MM.1S (cell line): ENCODE results near the gene PDZRN3.

Source experiments
- DNase-seq: peaks from one replicate; pipeline ENCODE4 v3.0.0-alpha.2; 2015
- H2AFZ ChIP-seq: fragments of 300-600 bp; sonication (generic); 2 replicates; pipeline ENCODE4 v1.6.0; 2016; ENCODE audit warnings: antibody characterized with exemption, low read length
- H3F3A ChIP-seq: fragments of 300-600 bp; sonication (generic); 2 replicates; pipeline ENCODE4 v1.6.1; 2016; ENCODE audit warnings: mild to moderate bottlenecking, antibody characterized with exemption, low read length, moderate library complexity, mixed read lengths; ENCODE audit not compliant: insufficient read depth
- H3K27ac ChIP-seq: fragments of 300-600 bp; sonication (generic); 2 replicates; pipeline ENCODE4 v1.5.1; 2016; ENCODE audit warnings: mild to moderate bottlenecking, low read length
- H3K27me3 ChIP-seq: fragments of 300-600 bp; sonication (generic); replicated peaks from 2 replicates; pipeline ENCODE4 v1.6.0; 2016; ENCODE audit warnings: low read length; ENCODE audit not compliant: insufficient read depth
- H3K36me3 ChIP-seq: fragments of 300-600 bp; sonication (generic); replicated peaks from 2 replicates; pipeline ENCODE4 v1.6.1; 2016; ENCODE audit warnings: mild to moderate bottlenecking, low read length, mixed read lengths; ENCODE audit not compliant: insufficient read depth
- H3K4me1 ChIP-seq: fragments of 300-600 bp; sonication (generic); 2 replicates; pipeline ENCODE4 v1.6.1; 2016; ENCODE audit warnings: low read length, mixed read lengths
- H3K4me2 ChIP-seq: fragments of 300-600 bp; sonication (generic); 2 replicates; pipeline ENCODE4 v1.6.0; 2016; ENCODE audit warnings: low read depth, low read length
- H3K4me3 ChIP-seq: fragments of 300-600 bp; sonication (generic); 2 replicates; pipeline ENCODE4 v1.5.1; 2016; ENCODE audit warnings: low read length, mixed read lengths
- H3K79me2 ChIP-seq: fragments of 300-600 bp; sonication (generic); 2 replicates; pipeline ENCODE4 v1.6.1; 2016; ENCODE audit warnings: mixed run types, low read length, mixed read lengths
- H3K9ac ChIP-seq: fragments of 300-600 bp; sonication (generic); 2 replicates; pipeline ENCODE4 v1.6.1; 2016; ENCODE audit warnings: low read length, mixed read lengths
- H3K9me2 ChIP-seq: fragments of 300-600 bp; sonication (generic); replicated peaks from 2 replicates; pipeline ENCODE4 v1.6.1; 2016; ENCODE audit warnings: mild to moderate bottlenecking, low read length, mixed read lengths; ENCODE audit not compliant: insufficient read depth
- H3K9me3 ChIP-seq: fragments of 300-600 bp; sonication (generic); replicated peaks from 2 replicates; pipeline ENCODE4 v1.6.1; 2016; ENCODE audit warnings: mild to moderate bottlenecking, low read length, mixed read lengths; ENCODE audit not compliant: insufficient read depth
- H4K20me1 ChIP-seq: fragments of 300-600 bp; sonication (generic); 2 replicates; pipeline ENCODE4 v1.6.1; 2016; ENCODE audit warnings: mild to moderate bottlenecking, low read length, moderate library complexity, mixed read lengths; ENCODE audit not compliant: insufficient read depth
- CTCF ChIP-seq: fragments of 300-600 bp; sonication (generic); IDR thresholded peaks from 2 replicates; pipeline ENCODE4 v1.5.1; 2016; ENCODE audit warnings: antibody characterized with exemption, low read length, mixed read lengths
- EZH2 ChIP-seq: fragments of 300-600 bp; sonication (generic); optimal IDR thresholded peaks from 2 replicates; pipeline ENCODE3; 2017; ENCODE audit warnings: low read depth, mild to moderate bottlenecking, antibody characterized with exemption, low read length, mixed read lengths
- EZH2phosphoT487 ChIP-seq: fragments of 300-600 bp; sonication (generic); IDR thresholded peaks from 2 replicates; pipeline ENCODE4 v1.6.1; 2018; ENCODE audit warnings: antibody characterized with exemption, low read length

Gene PDZRN3

GRCh38 chr3:73426606-73427005 is 198.1 kb downstream of the PDZRN3 start:
- no peaks in the 10 kb centered on the region for H3K27me3 ChIP-seq
- no peaks in the 10 kb centered on the region for H3K79me2 ChIP-seq
- no peak for DNase-seq
- no peaks in the 10 kb centered on the region for H3K4me1 ChIP-seq
- no peak overlapping the region for H2AFZ ChIP-seq
- no peak overlapping the region for H3K4me3 ChIP-seq
- no peaks in the 10 kb centered on the region for H3K9me2 ChIP-seq
- H3K9ac ChIP-seq: no peak overlapping the region
- TF ChIP-seq CTCF (no peak), EZH2phosphoT487 (no peak), EZH2 (no peak)
- no peaks in the 10 kb centered on the region for H4K20me1 ChIP-seq
- H3K36me3 ChIP-seq: no peaks in the 10 kb centered on the region
- H3F3A ChIP-seq: no peaks in the 10 kb centered on the region
- no peaks in the 10 kb centered on the region for H3K9me3 ChIP-seq
- H3K4me2 ChIP-seq: no peak overlapping the region
- no peak overlapping the region for H3K27ac ChIP-seq

- no peak overlapping the region for H3K4me2 ChIP-seq
These were observed 201.6 kb downstream of the PDZRN3 start for GRCh38 chr3:73423116-73423515.

GRCh38 chr3:73422571-73422970 is 202.2 kb downstream of the PDZRN3 start:
- no peak overlapping the region for H3K27ac ChIP-seq
- H3K79me2 ChIP-seq: no peaks in the 10 kb centered on the region
- H3K9me3 ChIP-seq: no peaks in the 10 kb centered on the region
- no peaks in the 10 kb centered on the region for H3K4me1 ChIP-seq
- H3K9ac ChIP-seq: no peak overlapping the region
- H3K9me2 ChIP-seq: no peaks in the 10 kb centered on the region
- no peak for DNase-seq
- H3K36me3 ChIP-seq: no peaks in the 10 kb centered on the region
- no peak overlapping the region for H2AFZ ChIP-seq
- TF ChIP-seq EZH2phosphoT487: no peak
- no peak for TF ChIP-seq EZH2
- TF ChIP-seq CTCF: no peak
- no peak overlapping the region for H3K4me2 ChIP-seq
- H4K20me1 ChIP-seq: no peaks in the 10 kb centered on the region
- no peaks in the 10 kb centered on the region for H3F3A ChIP-seq
- H3K4me3 ChIP-seq: no peak overlapping the region
- no peaks in the 10 kb centered on the region for H3K27me3 ChIP-seq

More at GRCh38 chr3:73423116-73423515, 201.6 kb downstream of the PDZRN3 start:
- Histone ChIP-seq H3K4me1 (no peaks in the 10 kb centered on the region), H2AFZ (no peak overlapping the region), H3K27me3 (no peaks in the 10 kb centered on the region), H3K79me2 (no peaks in the 10 kb centered on the region), H3K4me3 (no peak overlapping the region), H3K27ac (no peak overlapping the region), H3K9ac (no peak overlapping the region), H3K9me3 (no peaks in the 10 kb centered on the region), H3K9me2 (no peaks in the 10 kb centered on the region), H4K20me1 (no peaks in the 10 kb centered on the region), H3F3A (no peaks in the 10 kb centered on the region), H3K36me3 (no peaks in the 10 kb centered on the region)
- no peak for TF ChIP-seq EZH2
- no peak for TF ChIP-seq CTCF
- no peak for TF ChIP-seq EZH2phosphoT487
- no peak for DNase-seq
